Thymus (tissue), 11 donors: ENCODE results near the gene SELENOS. TPM values are rescaled to one million over a fixed set of nuclear protein-coding genes. Genes with fewer than 3 reads are reported as not detected.

Experiments used
- DNase-seq, 9 donors: peaks; one replicate each; pipeline ENCODE4 v3.0.0-alpha.2; 2013; ENCODE audit warnings: low spot score in 9 of 9, low read depth in 6 of 9, missing footprints in 1 of 9
- H3K27ac ChIP-seq, 2 donors: one replicate each; pipeline ENCODE4 v1.5.1; 2013; ENCODE audit warnings: control low read depth in 1 of 2, low read depth in 1 of 2, low read length in 1 of 2, mild to moderate bottlenecking in 1 of 2, moderate library complexity in 1 of 2
- H3K27me3 ChIP-seq, 2 donors: one replicate each; pipeline ENCODE4 v1.5.1; 2013; ENCODE audit warnings: low read length in 1 of 2; ENCODE audit not compliant: control insufficient read depth in 2 of 2, insufficient read depth in 1 of 2
- H3K36me3 ChIP-seq, 2 donors: one replicate each; pipeline ENCODE4 v1.5.1; 2013; ENCODE audit warnings: low read length in 1 of 2, mild to moderate bottlenecking in 1 of 2, moderate library complexity in 1 of 2; ENCODE audit not compliant: control insufficient read depth in 2 of 2, insufficient read depth in 2 of 2
- H3K4me1 ChIP-seq, 2 donors: one replicate each; pipeline ENCODE4 v1.5.1; 2013; ENCODE audit warnings: low read length in 2 of 2; ENCODE audit not compliant: control insufficient read depth in 2 of 2, insufficient read depth in 2 of 2
- H3K4me3 ChIP-seq, 2 donors: one replicate each; pipeline ENCODE4 v1.5.1; 2013; ENCODE audit warnings: low read length in 2 of 2, control low read depth in 1 of 2, mild to moderate bottlenecking in 1 of 2
- H3K9me3 ChIP-seq, 2 donors: one replicate each; pipeline ENCODE4 v1.5.1; 2013; ENCODE audit warnings: low read length in 1 of 2, mild to moderate bottlenecking in 1 of 2; ENCODE audit not compliant: control insufficient read depth in 2 of 2, insufficient read depth in 1 of 2
- WGBS: extraction: QIAGEN DNeasy Blood & Tissue Kit; methylation state at CpG from one replicate; pipeline ENCODE4 v1.1.7; 2013; 5-methylcytosine and 5-hydroxymethylcytosine counted together
- polyA plus RNA-seq: library from polyadenylated mRNA; stranded (reverse); fragments of 200-250 nt; gene quantifications from one replicate; pipeline ENCODE4 v1.2.3, GENCODE V29; 2013
- total RNA-seq: library from RNA; stranded (reverse); fragments of 120-200 nt; gene quantifications from one replicate; pipeline ENCODE4 v1.2.4, GENCODE V29; 2013
- donor health status: healthy.

Gene SELENOS
- total and polyA plus RNA-seq, 2 donors = 26.4 to 64.5 TPM

DNA sequence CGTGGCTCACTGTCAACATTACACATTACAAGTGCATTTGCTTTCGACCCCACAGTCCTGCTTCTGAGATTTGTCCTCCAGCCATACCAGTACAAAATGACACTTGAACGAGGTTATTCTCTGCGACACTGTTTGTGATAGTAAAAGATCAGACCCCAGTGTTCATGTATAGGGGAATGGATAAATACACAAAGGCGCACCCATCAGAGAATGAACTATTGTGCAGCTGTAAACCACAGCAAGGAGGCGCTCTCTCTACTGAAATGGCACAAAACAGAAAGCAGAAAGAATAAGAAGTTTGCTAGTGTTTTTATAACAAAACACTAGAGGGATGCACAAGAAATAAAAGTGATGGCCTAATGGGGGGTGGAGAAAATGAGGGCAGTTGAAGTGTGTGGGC is 20.5 kb downstream of the SELENOS start:
- Histone ChIP-seq H3K36me3 (no peaks in the 10 kb centered on the region), H3K9me3 (no peaks in the 10 kb centered on the region), H3K27ac (no peak overlapping the region), H3K4me3 (no peak overlapping the region), H3K27me3 (peaks cover 3 to 25% of the 10 kb centered on the region in 2 donors), H3K4me1 (peaks cover 0 to 8% of the 10 kb centered on the region in 2 donors)
- 97% methylated on average over 6 of the region's 6 CpGs for WGBS
- DNase-seq = no peak

GRCh38 chr15:101255615-101256241 is 21.6 kb downstream of the SELENOS start:
- no peak for DNase-seq
- Histone ChIP-seq H3K9me3 (no peaks in the 10 kb centered on the region), H3K27ac (no peak overlapping the region), H3K36me3 (no peaks in the 10 kb centered on the region), H3K27me3 (peaks cover 3 to 29% of the 10 kb centered on the region in 2 donors), H3K4me1 (peaks cover 4 to 10% of the 10 kb centered on the region in 2 donors), H3K4me3 (no peak overlapping the region)
- WGBS = 47% methylated on average over 8 of the region's 8 CpGs

- Histone ChIP-seq H3K27me3 (peaks cover 3 to 33% of the 10 kb centered on the region in 2 donors), H3K4me3 (no peak overlapping the region), H3K27ac (no peak overlapping the region), H3K36me3 (no peaks in the 10 kb centered on the region), H3K9me3 (no peaks in the 10 kb centered on the region), H3K4me1 (peaks cover 6 to 15% of the 10 kb centered on the region in 2 donors)
- WGBS = 45% methylated on average over 5 of the region's 5 CpGs
- no peak for DNase-seq
These were observed 22.3 kb downstream of the SELENOS start for GRCh38 chr15:101255051-101255395.

GRCh38 chr15:101254157-101255050 is 22.9 kb downstream of the SELENOS start:
- DNase-seq = no peak
- Histone ChIP-seq H3K4me3 (no peak overlapping the region), H3K27me3 (peaks cover 3 to 33% of the 10 kb centered on the region in 2 donors), H3K27ac (no peak overlapping the region), H3K36me3 (no peaks in the 10 kb centered on the region), H3K9me3 (no peaks in the 10 kb centered on the region), H3K4me1 (peaks cover 6 to 15% of the 10 kb centered on the region in 2 donors)
- 96% methylated on average over 11 of the region's 11 CpGs for WGBS

DNA sequence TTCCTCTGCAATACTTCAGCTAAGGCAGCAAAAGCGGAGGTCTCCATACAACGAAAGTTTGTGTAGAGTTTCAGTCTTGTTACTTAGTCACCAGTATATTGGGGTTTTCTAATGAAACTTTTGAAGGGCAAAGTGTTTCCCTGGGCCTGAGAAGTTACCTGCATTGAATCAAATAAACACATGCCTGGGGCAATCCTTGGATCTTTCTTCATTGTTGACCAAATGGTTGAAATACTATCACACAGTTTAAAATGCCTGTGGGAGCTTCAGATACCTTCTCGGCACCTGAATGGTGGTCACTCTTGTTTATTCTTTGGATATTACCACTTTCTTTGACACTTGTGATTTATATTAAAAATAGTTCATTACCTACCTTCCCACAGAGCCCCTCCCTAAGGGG is 24.4 kb downstream of the SELENOS start:
- Histone ChIP-seq H3K27ac (no peak overlapping the region), H3K4me1 (peaks cover 6 to 10% of the 10 kb centered on the region in 2 donors), H3K4me3 (no peak overlapping the region), H3K27me3 (peaks cover 3 to 27% of the 10 kb centered on the region in 2 donors), H3K36me3 (no peaks in the 10 kb centered on the region), H3K9me3 (no peaks in the 10 kb centered on the region)
- 63% methylated on average over 3 of the region's 3 CpGs for WGBS
- no peak for DNase-seq

DNA sequence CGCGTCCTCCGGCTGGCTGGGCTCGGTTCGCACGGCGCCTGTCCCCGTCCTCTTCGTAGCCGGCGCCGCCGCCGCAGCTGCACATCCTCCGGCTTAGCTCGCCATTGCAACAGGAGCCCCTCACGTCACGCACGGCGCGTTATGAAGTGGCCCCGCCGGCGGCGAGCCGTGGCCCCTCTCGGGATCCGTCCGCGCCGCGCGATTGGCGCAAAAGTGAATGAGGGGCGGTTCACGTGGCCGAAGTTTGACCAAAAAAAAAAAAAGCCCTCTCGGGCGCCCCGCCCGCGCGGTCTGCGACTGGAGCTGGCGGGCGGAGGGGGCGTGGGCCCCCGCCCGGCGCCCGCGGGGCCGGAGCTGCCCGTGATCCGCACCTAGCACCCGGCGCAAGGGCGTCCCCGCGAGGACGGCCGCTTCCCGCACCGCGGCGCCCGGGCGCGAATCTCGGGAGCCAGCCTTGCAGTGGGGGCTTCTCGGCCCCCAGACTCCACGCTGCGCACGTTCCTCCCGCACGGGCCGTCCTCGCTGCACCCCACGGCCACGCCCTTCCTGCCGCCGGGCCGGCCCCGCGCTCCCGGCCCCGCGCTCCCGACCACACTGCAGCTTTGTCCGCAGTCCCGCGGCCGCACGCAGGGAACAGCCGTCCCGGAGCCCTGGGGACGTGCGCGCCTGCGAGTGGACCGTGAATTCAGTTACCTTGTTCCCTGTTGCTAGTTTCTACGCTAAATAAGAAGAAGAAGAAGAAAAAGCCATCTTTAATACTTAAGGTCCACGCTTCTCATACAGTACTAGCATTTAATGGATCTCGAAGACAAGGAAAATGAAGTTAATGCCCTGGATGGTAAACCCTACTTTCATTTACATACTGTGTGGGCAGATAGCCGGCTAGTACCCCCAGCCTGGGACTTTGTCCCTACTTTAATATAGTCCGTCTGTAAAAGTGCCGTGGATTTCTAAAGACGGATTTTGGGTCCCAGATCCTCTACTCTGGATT is 25.2 kb downstream of the SELENOS start, which contains the start of gene CHSY1:
Gene CHSY1, minus strand, starts transcription at position 219 of the 991 bp plus-strand sequence. CDS start 592 bp downstream, outside the sequence.
- peak within 1 kb of the TSS; percentile 57 to 82 for H3K4me3 ChIP-seq
- H3K9me3 ChIP-seq = no peaks in the 10 kb centered on the region
- WGBS = 1% methylated on average over 108 of the region's 108 CpGs
- peaks cover 6 to 10% of the 10 kb centered on the region in 2 donors for H3K4me1 ChIP-seq
- H3K27ac ChIP-seq = peak within 1 kb of the TSS; percentile 37 to 84
- peak in 7 of 9 donors; percentile 38 to 83 (median 68) for DNase-seq
- peaks cover 3 to 27% of the 10 kb centered on the region in 2 donors for H3K27me3 ChIP-seq
- H3K36me3 ChIP-seq = no peaks in the 10 kb centered on the region

GRCh38 chr15:101250873-101251829 is 26.1 kb downstream of the SELENOS start:
- Histone ChIP-seq H3K4me1 (peaks cover 6 to 10% of the 10 kb centered on the region in 2 donors), H3K27me3 (peaks cover 3 to 27% of the 10 kb centered on the region in 2 donors), H3K4me3 (peak overlapping the region; percentile 57 to 82), H3K9me3 (no peaks in the 10 kb centered on the region), H3K36me3 (no peaks in the 10 kb centered on the region), H3K27ac (peak overlapping the region in 1 of 2 donors; percentile 84)
- no peak for DNase-seq
- WGBS = under 1% methylated on average over 150 of the region's 150 CpGs

GRCh38 chr15:101250341-101250831 is 26.9 kb downstream of the SELENOS start:
- WGBS = 13% methylated on average over 6 of the region's 6 CpGs
- no peak overlapping the region for H3K27ac ChIP-seq
- peaks cover 6 to 11% of the 10 kb centered on the region in 2 donors for H3K4me1 ChIP-seq

More at GRCh38 chr15:101250341-101250831, 26.9 kb downstream of the SELENOS start:
- Histone ChIP-seq H3K9me3 (no peaks in the 10 kb centered on the region), H3K27me3 (peaks cover 3 to 27% of the 10 kb centered on the region in 2 donors), H3K36me3 (no peaks in the 10 kb centered on the region), H3K4me3 (peak overlapping the region; percentile 57 to 82)
- no peak for DNase-seq
